ENCODE data around the gene SIAH1. TPM values are rescaled to one million over a fixed set of nuclear protein-coding genes. Genes with fewer than 3 reads are reported as not detected.

Gene SIAH1
- total and polyA plus RNA-seq, 9 of the 15 experiments (the other 6 are each of a cell fraction or from before 2014, with no cell fraction given), result 4.1 to 14.3 (median 12.5) TPM

GRCh38 chr16:48372744-48373143, 12.5 kb downstream of the SIAH1 start:
- peaks cover 11% of the 10 kb centered on the region; the same call in 1 of the 2 replicates for H4K20me1 ChIP-seq (replicated peaks; ENCODE audit: control insufficient read depth, insufficient read depth, low read length)
- no TSS peak for BruUV-seq (replicated peaks)
- H3K4me3 ChIP-seq, result no peak overlapping the region
- H3K27me3 ChIP-seq (ENCODE audit: control insufficient read depth in 2 of 2, insufficient read depth in 2 of 2, low read length in 2 of 2), result no peaks in the 10 kb centered on the region
- WGBS (ENCODE audit: insufficient coverage, low coverage, missing lambda C conversion rate), result 86% methylated on average over 3 of the region's 4 CpGs
- in situ Hi-C loops (cut with MboI) (no loop called here), intact Hi-C loops (cut with micrococcal nuclease) (no loop called here)
- peaks cover 7 to 19% of the 10 kb centered on the region in 2 experiments; a peak in 4 of 5 replicates for H3K4me1 ChIP-seq (replicated peaks in 1 of 2; ENCODE audit: control insufficient read depth in 2 of 2, insufficient read depth in 2 of 2, low read length in 2 of 2)
- H3K4me2 ChIP-seq (ENCODE audit: insufficient read depth, low read length), result no peak overlapping the region
- FAIRE-seq, result no peak
- no peaks in the 10 kb centered on the region for H3K36me3 ChIP-seq (ENCODE audit: control insufficient read depth, insufficient read depth, low read length)
- ATAC-seq, result no peak
- H3K79me2 ChIP-seq (ENCODE audit: control insufficient read depth, insufficient read depth, low read length), result peaks cover 97% of the 10 kb centered on the region
- H3K27ac ChIP-seq (ENCODE audit: extremely low read depth, low read depth, low read length), result no peak overlapping the region
- no peaks in the 10 kb centered on the region for H3K9me3 ChIP-seq (replicated peaks; ENCODE audit: control insufficient read depth, insufficient read depth, low read depth, low read length)
- H2AFZ ChIP-seq (ENCODE audit: low read depth, low read length), result no peak overlapping the region
- no peaks in the 10 kb centered on the region for H3K9me1 ChIP-seq (ENCODE audit: control insufficient read depth, insufficient read depth, low read length)
- ChIA-PET POLR2A (no interaction called here), CTCF (ENCODE audit: low intra/inter-chr PET ratio) (no interaction called here)
- DNase-seq (ENCODE audit: extremely low read depth in 1 of 4, low spot score in 3 of 4), result no peak
- H3K9ac ChIP-seq (ENCODE audit: insufficient read depth in 1 of 2, low read depth in 2 of 2, low read length in 2 of 2), result no peak overlapping the region
- TF ChIP-seq, protein P1, sequence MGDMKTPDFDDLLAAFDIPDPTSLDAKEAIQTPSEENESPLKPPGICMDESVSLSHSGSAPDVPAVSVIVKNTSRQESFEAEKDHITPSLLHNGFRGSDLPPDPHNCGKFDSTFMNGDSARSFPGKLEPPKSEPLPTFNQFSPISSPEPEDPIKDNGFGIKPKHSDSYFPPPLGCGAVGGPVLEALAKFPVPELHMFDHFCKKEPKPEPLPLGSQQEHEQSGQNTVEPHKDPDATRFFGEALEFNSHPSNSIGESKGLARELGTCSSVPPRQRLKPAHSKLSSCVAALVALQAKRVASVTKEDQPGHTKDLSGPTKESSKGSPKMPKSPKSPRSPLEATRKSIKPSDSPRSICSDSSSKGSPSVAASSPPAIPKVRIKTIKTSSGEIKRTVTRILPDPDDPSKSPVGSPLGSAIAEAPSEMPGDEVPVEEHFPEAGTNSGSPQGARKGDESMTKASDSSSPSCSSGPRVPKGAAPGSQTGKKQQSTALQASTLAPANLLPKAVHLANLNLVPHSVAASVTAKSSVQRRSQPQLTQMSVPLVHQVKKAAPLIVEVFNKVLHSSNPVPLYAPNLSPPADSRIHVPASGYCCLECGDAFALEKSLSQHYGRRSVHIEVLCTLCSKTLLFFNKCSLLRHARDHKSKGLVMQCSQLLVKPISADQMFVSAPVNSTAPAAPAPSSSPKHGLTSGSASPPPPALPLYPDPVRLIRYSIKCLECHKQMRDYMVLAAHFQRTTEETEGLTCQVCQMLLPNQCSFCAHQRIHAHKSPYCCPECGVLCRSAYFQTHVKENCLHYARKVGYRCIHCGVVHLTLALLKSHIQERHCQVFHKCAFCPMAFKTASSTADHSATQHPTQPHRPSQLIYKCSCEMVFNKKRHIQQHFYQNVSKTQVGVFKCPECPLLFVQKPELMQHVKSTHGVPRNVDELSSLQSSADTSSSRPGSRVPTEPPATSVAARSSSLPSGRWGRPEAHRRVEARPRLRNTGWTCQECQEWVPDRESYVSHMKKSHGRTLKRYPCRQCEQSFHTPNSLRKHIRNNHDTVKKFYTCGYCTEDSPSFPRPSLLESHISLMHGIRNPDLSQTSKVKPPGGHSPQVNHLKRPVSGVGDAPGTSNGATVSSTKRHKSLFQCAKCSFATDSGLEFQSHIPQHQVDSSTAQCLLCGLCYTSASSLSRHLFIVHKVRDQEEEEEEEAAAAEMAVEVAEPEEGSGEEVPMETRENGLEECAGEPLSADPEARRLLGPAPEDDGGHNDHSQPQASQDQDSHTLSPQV (IDR thresholded peaks at IDR 0.05), result no peak
- TF ChIP-seq, protein P2, sequence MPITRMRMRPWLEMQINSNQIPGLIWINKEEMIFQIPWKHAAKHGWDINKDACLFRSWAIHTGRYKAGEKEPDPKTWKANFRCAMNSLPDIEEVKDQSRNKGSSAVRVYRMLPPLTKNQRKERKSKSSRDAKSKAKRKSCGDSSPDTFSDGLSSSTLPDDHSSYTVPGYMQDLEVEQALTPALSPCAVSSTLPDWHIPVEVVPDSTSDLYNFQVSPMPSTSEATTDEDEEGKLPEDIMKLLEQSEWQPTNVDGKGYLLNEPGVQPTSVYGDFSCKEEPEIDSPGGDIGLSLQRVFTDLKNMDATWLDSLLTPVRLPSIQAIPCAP (CRISPR knock-in tag; IDR thresholded peaks at IDR 0.05; ENCODE audit: borderline replicate concordance), result no peak
- TF ChIP-seq CAMTA2 (CRISPR knock-in tag; conservative IDR thresholded peaks at IDR 0.05), result no peak
- TF ChIP-seq CUX1 (CRISPR knock-in tag; IDR thresholded peaks at IDR 0.05), result no peak
- TF ChIP-seq POLR2AphosphoS2 (IDR thresholded peaks at IDR 0.05; ENCODE audit: low read length), result no peak
- TF ChIP-seq ZNF518B (CRISPR knock-in tag; IDR thresholded peaks at IDR 0.05), result no peak

Data from K562 (cell line).